Prostate gland (tissue), 2 donors: ENCODE results near the gene NOTO. TPM values are rescaled to one million over a fixed set of nuclear protein-coding genes. Genes with fewer than 3 reads are reported as not detected.

Experiments used
- DNase-seq: peaks from one replicate; pipeline ENCODE4 v3.0.0-alpha.2; 2019; ENCODE audit warnings: low spot score
- H3K27ac ChIP-seq, 2 donors: fragments of 200-600 bp; sonication (generic); 2 replicates each; pipeline ENCODE4 v1.5.1; 2017 to 2019
- H3K27me3 ChIP-seq: fragments of 200-600 bp; sonication (generic); replicated peaks from 2 replicates; pipeline ENCODE4 v1.5.1; 2019; ENCODE audit not compliant: insufficient read depth
- H3K36me3 ChIP-seq, 2 donors: fragments of 200-600 bp; sonication (generic); 1 replicate in 1 of 2; 2 replicates in 1 of 2; pipeline versions ENCODE4 v1.5.1 to v1.8.1; 2017 to 2019
- H3K4me1 ChIP-seq: fragments of 200-600 bp; sonication (generic); replicated peaks from 2 replicates; pipeline ENCODE4 v1.5.1; 2019
- H3K4me3 ChIP-seq, 2 donors: fragments of 200-600 bp; sonication (generic); 2 replicates each; pipeline ENCODE4 v1.5.1; 2017 to 2019
- H3K9me3 ChIP-seq: fragments of 200-600 bp; sonication (generic); 2 replicates; pipeline ENCODE4 v1.5.1; 2017
- POLR2A ChIP-seq: fragments of 450-650 bp; IDR thresholded peaks from one replicate; pipeline ENCODE4 v1.6.1; 2016; ENCODE audit warnings: antibody characterized with exemption, mild to moderate bottlenecking
- POLR2AphosphoS5 ChIP-seq: sonication (generic); formaldehyde crosslinking; IDR thresholded peaks from one replicate; pipeline ENCODE4 v1.6.1; 2017; ENCODE audit warnings: antibody characterized with exemption
- WGBS: methylation state at CpG from one replicate; pipeline ENCODE4 v1.1.5; 2018; 5-methylcytosine and 5-hydroxymethylcytosine counted together
- intact Hi-C: fragments of 100-400 bp; cut with DNase I; formaldehyde crosslinking; loops from one replicate; pipeline ENCODE4 v1.14.2; 2022
- total RNA-seq, 2 donors: library from RNA; depleted of rRNA; stranded (reverse); fragments of >200 nt; gene quantifications; one replicate each; pipeline ENCODE4 v1.1.0, GENCODE V29; 2016
- TF ChIP-seq, protein P1 (sequence below), 4 experiments: fragments of 200-600 bp in 2 of 4; fragments of 450-650 bp in 2 of 4; sonication (generic) in 2 of 4; IDR thresholded peaks; 1 replicate in 3 of 4; 2 replicates in 1 of 4; pipeline ENCODE4 v1.5.1; 2016 to 2019; ENCODE audit warnings: antibody characterized with exemption in 4 of 4, mild to moderate bottlenecking in 2 of 4, moderate library complexity in 2 of 4

The NOTO gene
- total RNA-seq, 2 donors from 2014 or later, result not detected

- intact Hi-C loops, result no loop called here
- no peak for TF ChIP-seq POLR2A
- TF ChIP-seq POLR2AphosphoS5, result no peak
- DNase-seq, result no peak
- 78% methylated on average over 14 of the region's 14 CpGs for WGBS
- H3K4me1 ChIP-seq, result no peaks in the 10 kb centered on the region
- H3K27ac ChIP-seq, result no peak overlapping the region
- H3K27me3 ChIP-seq, result no peaks in the 10 kb centered on the region
- no peak overlapping the region for H3K4me3 ChIP-seq
- no peaks in the 10 kb centered on the region for H3K9me3 ChIP-seq
- H3K36me3 ChIP-seq, result no peaks in the 10 kb centered on the region
Observed at GRCh38 chr2:73228631-73229030, 26.3 kb downstream of the NOTO start.

DNA sequence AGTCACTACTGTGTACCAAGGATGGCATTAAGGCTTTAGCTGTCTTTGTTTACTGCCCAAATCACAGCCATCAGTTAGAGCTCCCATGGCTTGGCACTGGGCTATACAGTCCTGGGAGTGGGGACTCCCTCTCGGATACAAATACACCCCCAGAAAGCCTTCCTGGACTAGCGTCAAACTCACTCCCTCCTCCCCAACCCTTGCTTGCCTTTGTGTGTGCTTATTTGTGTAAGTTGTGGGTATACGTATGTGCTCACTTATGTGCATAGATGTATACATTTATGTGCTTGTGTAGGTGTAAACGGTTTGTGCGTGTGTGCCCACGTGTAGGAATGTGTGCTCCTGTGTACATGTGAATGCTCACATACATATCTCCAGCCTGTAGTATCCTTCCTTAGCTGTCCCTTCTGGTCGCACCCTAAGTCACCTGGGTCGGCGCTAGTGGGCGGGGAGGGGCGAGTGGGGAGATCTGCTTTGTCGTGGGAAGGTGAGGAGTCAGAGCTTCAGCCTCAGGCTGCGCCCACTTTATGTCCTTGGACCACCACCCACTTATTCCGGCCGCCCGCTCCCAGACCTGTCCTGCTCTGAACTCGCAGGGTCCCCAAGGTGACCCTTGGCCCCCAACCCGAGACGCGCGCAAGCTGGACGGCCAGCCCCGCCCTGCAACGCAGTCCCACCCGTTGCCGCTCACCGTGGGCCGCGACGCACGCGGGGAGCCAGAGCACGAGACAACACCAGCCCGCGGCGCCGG, 30.2 kb downstream of the NOTO start:
- Histone ChIP-seq H3K9me3 (no peaks in the 10 kb centered on the region), H3K4me1 (peaks cover under 1% of the 10 kb centered on the region), H3K36me3 (no peaks in the 10 kb centered on the region), H3K4me3 (peak overlapping the region; percentile 60 to 77), H3K27ac (peak overlapping the region; percentile 38 to 44), H3K27me3 (no peaks in the 10 kb centered on the region)
- intact Hi-C loops, result loop anchor here (5.0 kb wide), 1 partner anchor 155 kb away; the partner anchor contains the start of gene ALMS1
- no peak for DNase-seq
- TF ChIP-seq POLR2AphosphoS5, result no peak
- TF ChIP-seq, protein P1, sequence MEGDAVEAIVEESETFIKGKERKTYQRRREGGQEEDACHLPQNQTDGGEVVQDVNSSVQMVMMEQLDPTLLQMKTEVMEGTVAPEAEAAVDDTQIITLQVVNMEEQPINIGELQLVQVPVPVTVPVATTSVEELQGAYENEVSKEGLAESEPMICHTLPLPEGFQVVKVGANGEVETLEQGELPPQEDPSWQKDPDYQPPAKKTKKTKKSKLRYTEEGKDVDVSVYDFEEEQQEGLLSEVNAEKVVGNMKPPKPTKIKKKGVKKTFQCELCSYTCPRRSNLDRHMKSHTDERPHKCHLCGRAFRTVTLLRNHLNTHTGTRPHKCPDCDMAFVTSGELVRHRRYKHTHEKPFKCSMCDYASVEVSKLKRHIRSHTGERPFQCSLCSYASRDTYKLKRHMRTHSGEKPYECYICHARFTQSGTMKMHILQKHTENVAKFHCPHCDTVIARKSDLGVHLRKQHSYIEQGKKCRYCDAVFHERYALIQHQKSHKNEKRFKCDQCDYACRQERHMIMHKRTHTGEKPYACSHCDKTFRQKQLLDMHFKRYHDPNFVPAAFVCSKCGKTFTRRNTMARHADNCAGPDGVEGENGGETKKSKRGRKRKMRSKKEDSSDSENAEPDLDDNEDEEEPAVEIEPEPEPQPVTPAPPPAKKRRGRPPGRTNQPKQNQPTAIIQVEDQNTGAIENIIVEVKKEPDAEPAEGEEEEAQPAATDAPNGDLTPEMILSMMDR (IDR thresholded peaks at IDR 0.05), result no peak
- TF ChIP-seq POLR2A, result no peak
- WGBS, result 2% methylated on average over 25 of the region's 37 CpGs

- DNase-seq, result peak; percentile 100
- peaks cover 6% of the 10 kb centered on the region for H3K4me1 ChIP-seq
- no peaks in the 10 kb centered on the region for H3K36me3 ChIP-seq
- peak within 1 kb of the TSS; percentile 60 to 77 for H3K4me3 ChIP-seq
- no peaks in the 10 kb centered on the region for H3K27me3 ChIP-seq
- under 1% methylated on average over 66 of the region's 67 CpGs for WGBS
- intact Hi-C loops, result loop anchor here (5.0 kb wide), 1 partner anchor 154 kb away; the partner anchor contains the start of gene ALMS1
- TF ChIP-seq POLR2AphosphoS5 (peak; percentile 93), POLR2A (peak; percentile 31)
- TF ChIP-seq, protein P1 (IDR thresholded peaks at IDR 0.05), result no peak
- H3K9me3 ChIP-seq, result no peaks in the 10 kb centered on the region
- H3K27ac ChIP-seq, result peak within 1 kb of the TSS; percentile 85 to 92
Observed at GRCh38 chr2:73233154-73233931, 31.0 kb downstream of the NOTO start, which contains the start of gene PRADC1. TSS of gene PRADC1 (minus strand) at chr2:73233239. CDS start at chr2:73233160, 79 bp downstream.

DNA sequence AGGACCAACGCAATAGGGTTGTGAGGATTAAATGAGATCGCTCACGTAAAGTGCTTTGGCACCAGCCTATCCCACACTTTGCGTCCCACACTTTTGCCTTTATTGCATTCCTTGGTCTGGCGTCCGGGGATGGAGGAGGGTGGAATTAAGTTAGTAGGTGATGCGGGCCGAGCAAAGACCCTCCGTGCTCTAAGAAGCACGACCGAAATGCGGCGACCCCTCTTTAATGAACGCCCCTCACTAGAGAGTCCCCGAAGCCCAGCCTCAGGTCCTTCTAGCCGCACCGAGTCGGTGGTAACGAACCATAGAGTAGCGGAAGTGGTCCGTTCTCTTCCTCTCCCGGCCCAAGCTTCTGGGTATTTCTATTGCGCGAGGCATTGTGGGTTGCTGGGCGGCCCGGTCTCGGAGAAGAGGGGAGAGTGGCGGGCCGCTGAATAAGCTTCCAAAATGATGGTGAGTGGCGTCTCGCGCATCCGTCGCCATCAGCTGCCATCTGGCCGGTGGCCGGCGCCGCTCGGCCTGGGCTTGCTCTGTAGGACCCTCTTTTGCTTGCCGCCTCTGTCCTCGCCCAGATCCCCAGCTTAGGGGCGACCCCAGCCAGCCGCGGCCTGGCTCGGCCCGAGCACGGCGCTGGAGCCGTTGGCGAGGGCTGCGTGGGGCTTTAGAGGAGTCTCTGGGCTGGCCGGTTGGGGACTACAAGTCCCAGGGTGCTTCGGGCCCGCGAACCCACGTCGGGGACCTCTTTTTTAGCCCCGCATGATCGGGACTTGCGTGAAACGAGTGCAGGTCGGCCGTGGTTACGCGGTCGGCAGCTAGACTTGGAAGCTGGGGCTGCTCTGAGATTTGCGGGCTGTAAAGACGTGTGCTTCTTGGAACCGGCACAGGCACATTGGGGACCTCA, 31.8 kb downstream of the NOTO start, which contains the start of gene CCT7:
TSS of gene CCT7 (plus strand) at position 377 of the 901 bp plus-strand sequence. CDS start at position 448, 71 bp downstream.
- no peaks in the 10 kb centered on the region for H3K27me3 ChIP-seq
- H3K4me1 ChIP-seq, result peaks cover 6% of the 10 kb centered on the region
- H3K27ac ChIP-seq, result peak within 1 kb of the TSS; percentile 85 to 92
- peak; percentile 92 for DNase-seq
- H3K36me3 ChIP-seq, result no peaks in the 10 kb centered on the region
- under 1% methylated on average over 62 of the region's 69 CpGs for WGBS
- peak within 1 kb of the TSS; percentile 60 to 77 for H3K4me3 ChIP-seq
- TF ChIP-seq POLR2AphosphoS5, result peak; percentile 95
- TF ChIP-seq, protein P1 (IDR thresholded peaks at IDR 0.05), result no peak
- TF ChIP-seq POLR2A, result peak; percentile 45
- H3K9me3 ChIP-seq, result no peaks in the 10 kb centered on the region
- intact Hi-C loops, result loop anchor here (5.0 kb wide), 1 partner anchor 153 kb away; the partner anchor contains the start of gene ALMS1
